Hepatocyte (in vitro differentiated cells): Measurements from ENCODE around the gene TEX10.

Source experiments
- CTCF ChIP-seq: fragments of 200-600 bp; sonication (generic); IDR thresholded peaks from 2 replicates; pipeline ENCODE4 v1.5.1; 2016; ENCODE audit warnings: antibody characterized with exemption, mild to moderate bottlenecking; ENCODE audit not compliant: poor library complexity
- EZH2 ChIP-seq: fragments of 200-600 bp; sonication (generic); IDR thresholded peaks from 2 replicates; pipeline ENCODE4 v1.6.1; 2016; ENCODE audit warnings: antibody characterized with exemption, mild to moderate bottlenecking, borderline replicate concordance
- EZH2phosphoT487 ChIP-seq: fragments of 200-600 bp; sonication (generic); IDR thresholded peaks from one replicate; pipeline ENCODE4 v1.6.1; 2018; ENCODE audit warnings: antibody characterized with exemption, mild to moderate bottlenecking, low read depth, moderate library complexity; ENCODE audit not compliant: unreplicated experiment, severe bottlenecking

GRCh38 chr9:100286257-100286656, 66.5 kb downstream of the TEX10 start:
- TF ChIP-seq CTCF (no peak), EZH2 (no peak), EZH2phosphoT487 (no peak)
